Fibroblast of skin of back (primary cell): Measurements from ENCODE around the gene PRKCA.

Source experiments
- DNase-seq: peaks from one replicate; pipeline ENCODE4 v3.0.0-alpha.2; 2013

The PRKCA gene

GRCh38 chr17:66747578-66748275 lies 445.3 kb downstream of the PRKCA start:
- peak; percentile 57 for DNase-seq

GRCh38 chr17:66748578-66748977 lies 446.2 kb downstream of the PRKCA start:
- DNase-seq = no peak

GRCh38 chr17:66749217-66749832 lies 446.9 kb downstream of the PRKCA start:
- no peak for DNase-seq

- no peak for DNase-seq
Observed at GRCh38 chr17:66750116-66750515, 447.7 kb downstream of the PRKCA start.

GRCh38 chr17:66750781-66751543 lies 448.5 kb downstream of the PRKCA start:
- DNase-seq = no peak

- no peak for DNase-seq
Observed at GRCh38 chr17:66751771-66752170, 449.4 kb downstream of the PRKCA start.

- DNase-seq = no peak
Observed at GRCh38 chr17:66752411-66752810, 450.0 kb downstream of the PRKCA start.

GRCh38 chr17:66753126-66753920 lies 450.9 kb downstream of the PRKCA start:
- no peak for DNase-seq

- no peak for DNase-seq
Observed at GRCh38 chr17:66755101-66755943, 452.9 kb downstream of the PRKCA start.

- no peak for DNase-seq
Observed at GRCh38 chr17:66755944-66756290, 453.5 kb downstream of the PRKCA start.

- no peak for DNase-seq
Observed at GRCh38 chr17:66760324-66760723, 457.9 kb downstream of the PRKCA start.

- DNase-seq = no peak
Observed at GRCh38 chr17:66762276-66762675, 459.9 kb downstream of the PRKCA start.

GRCh38 chr17:66763056-66763455 lies 460.6 kb downstream of the PRKCA start:
- DNase-seq = no peak

GRCh38 chr17:66764506-66764905 lies 462.1 kb downstream of the PRKCA start:
- no peak for DNase-seq

- no peak for DNase-seq
Observed at GRCh38 chr17:66767154-66767933, 464.9 kb downstream of the PRKCA start.

- no peak for DNase-seq
Observed at GRCh38 chr17:66769911-66770310, 467.5 kb downstream of the PRKCA start.

GRCh38 chr17:66772148-66772812 lies 469.9 kb downstream of the PRKCA start:
- DNase-seq = no peak

GRCh38 chr17:66775271-66775670 lies 472.9 kb downstream of the PRKCA start:
- no peak for DNase-seq

- no peak for DNase-seq
Observed at GRCh38 chr17:66775881-66776400, 473.5 kb downstream of the PRKCA start.

- no peak for DNase-seq
Observed at GRCh38 chr17:66776999-66777688, 474.7 kb downstream of the PRKCA start.
